Caco-2 (cell line): Measurements from ENCODE around the gene SDHB. TPM values are rescaled to one million over a fixed set of nuclear protein-coding genes. Genes with fewer than 3 reads are reported as not detected.
A peak's percentile ranks its signal among the peaks of the same experiment; 100 is the strongest.

Source experiments
- BruUV-seq: library from RNA; stranded (reverse); fragments of 400-500 nt; replicated peaks from 2 replicates; lab custom pipeline; 2021; lab: Mats Ljungman, UMichigan
- CTCF ChIA-PET: fragments of 300-600 bp; sonication (Branson Sonifier 250); formaldehyde crosslinking; loops from one replicate; lab custom pipeline; 2022; ENCODE audit warnings: antibody characterized with exemption; lab: Charles Lee
- POLR2A ChIA-PET: fragments of 300-600 bp; sonication (Branson Sonifier 250); formaldehyde crosslinking; loops from one replicate; lab custom pipeline; 2022; ENCODE audit warnings: antibody characterized with exemption; lab: Charles Lee
- DNase-seq, 2 experiments: peaks; one replicate each; pipeline versions ENCODE4 v3.0.0 to v3.0.0-alpha.2; 2020 to 2022
- H3K27me3 ChIP-seq: replicated peaks from 2 replicates; pipeline ENCODE4 v1.6.0; 2011; ENCODE audit warnings: low read length; ENCODE audit not compliant: control insufficient read depth, insufficient read depth
- H3K36me3 ChIP-seq: 2 replicates; pipeline ENCODE4 v1.5.1; 2011; ENCODE audit warnings: low read length; ENCODE audit not compliant: control insufficient read depth, insufficient read depth
- H3K4me1 ChIP-seq: fragments of 250-450 bp; sonication (Bioruptor Pico); 2 replicates; pipeline ENCODE4 v1.5.1; 2020; ENCODE audit warnings: mild to moderate bottlenecking
- H3K4me3 ChIP-seq: 2 replicates; pipeline ENCODE4 v1.5.1; 2011; ENCODE audit warnings: low read depth, mild to moderate bottlenecking, control low read depth, low read length
- H3K9me3 ChIP-seq: fragments of 250-450 bp; sonication (Bioruptor Pico); 2 replicates; pipeline ENCODE4 v1.5.1; 2020; ENCODE audit warnings: mild to moderate bottlenecking, moderate library complexity
- H3K27ac Mint-ChIP-seq: one replicate; pipeline ENCODE4 v1.8.0; 2022; ENCODE audit warnings: mixed read lengths; ENCODE audit not compliant: unreplicated experiment
- H3K27me3 Mint-ChIP-seq: one replicate; pipeline ENCODE4 v1.8.0; 2022; ENCODE audit warnings: mixed read lengths; ENCODE audit not compliant: insufficient read depth, unreplicated experiment
- H3K36me3 Mint-ChIP-seq: one replicate; pipeline ENCODE4 v1.8.0; 2022; ENCODE audit warnings: mild to moderate bottlenecking, mixed read lengths; ENCODE audit not compliant: insufficient read depth, unreplicated experiment
- H3K4me1 Mint-ChIP-seq: one replicate; pipeline ENCODE4 v1.8.0; 2022; ENCODE audit warnings: low read depth, mixed read lengths; ENCODE audit not compliant: unreplicated experiment
- H3K4me3 Mint-ChIP-seq: one replicate; pipeline ENCODE4 v1.8.0; 2022; ENCODE audit warnings: mild to moderate bottlenecking, moderate library complexity, mixed read lengths; ENCODE audit not compliant: unreplicated experiment
- H3K9me3 Mint-ChIP-seq: one replicate; pipeline ENCODE4 v1.8.0; 2022; ENCODE audit warnings: mixed read lengths; ENCODE audit not compliant: unreplicated experiment
- CTCF ChIP-seq, 2 experiments: fragments of 200-600 bp in 1 of 2; IDR thresholded peaks; 1 replicate in 1 of 2; 2 replicates in 1 of 2; pipeline versions ENCODE4 v1.5.1 to v1.8.0; 2011 to 2022; ENCODE audit warnings: antibody characterized with exemption in 1 of 2, control low read depth in 1 of 2, inconsistent platforms in 1 of 2, low read depth in 1 of 2, low read length in 1 of 2, mild to moderate bottlenecking in 1 of 2, moderate library complexity in 1 of 2; ENCODE audit not compliant: insufficient read depth in 1 of 2, severe bottlenecking in 1 of 2, unreplicated experiment in 1 of 2
- intact Hi-C: fragments of 100-400 bp; cut with micrococcal nuclease; formaldehyde crosslinking; loops from one replicate; pipeline ENCODE4 v1.10.0; 2022; ENCODE audit not compliant: unreplicated experiment
- total RNA-seq: library from RNA; stranded (reverse); gene quantifications from 2 replicates; pipeline ENCODE4 v1.2.3, GENCODE V29; 2022

Gene SDHB
- total RNA-seq, 1 experiment from 2014 or later: 91.5 TPM

GRCh38 chr1:16986113-16986512, 67.7 kb downstream of the SDHB start:
- no TSS peak for BruUV-seq
- Mint-ChIP-seq H3K27ac (no peak overlapping the region), H3K4me3 (no peak overlapping the region), H3K27me3 (no peaks in the 10 kb centered on the region), H3K9me3 (no peaks in the 10 kb centered on the region), H3K4me1 (peaks cover 13% of the 10 kb centered on the region), H3K36me3 (peaks cover 7% of the 10 kb centered on the region)
- Histone ChIP-seq H3K9me3 (no peaks in the 10 kb centered on the region), H3K36me3 (no peaks in the 10 kb centered on the region), H3K4me3 (no peak overlapping the region), H3K27me3 (no peaks in the 10 kb centered on the region), H3K4me1 (no peaks in the 10 kb centered on the region)
- no peak for TF ChIP-seq CTCF (IDR thresholded peaks at IDR 0.05; ENCODE audit: insufficient read depth in 1 of 2, low read depth in 1 of 2, low read length in 1 of 2, severe bottlenecking in 1 of 2, unreplicated experiment in 1 of 2)
- intact Hi-C loops: no loop called here
- ChIA-PET CTCF (no interaction called here), POLR2A (no interaction called here)
- DNase-seq: no peak

GRCh38 chr1:16984717-16985116, 69.1 kb downstream of the SDHB start:
- CTCF ChIA-PET: no interaction called here
- Mint-ChIP-seq H3K4me3 (no peak overlapping the region), H3K27ac (no peak overlapping the region), H3K9me3 (no peaks in the 10 kb centered on the region), H3K36me3 (peaks cover 7% of the 10 kb centered on the region), H3K4me1 (peaks cover 16% of the 10 kb centered on the region), H3K27me3 (no peaks in the 10 kb centered on the region)
- intact Hi-C loops: no loop called here
- no peak for DNase-seq
- BruUV-seq: no TSS peak
- Histone ChIP-seq H3K4me1 (no peaks in the 10 kb centered on the region), H3K9me3 (no peaks in the 10 kb centered on the region), H3K4me3 (no peak overlapping the region), H3K27me3 (no peaks in the 10 kb centered on the region), H3K36me3 (no peaks in the 10 kb centered on the region)
- no peak for TF ChIP-seq CTCF (IDR thresholded peaks at IDR 0.05; ENCODE audit: insufficient read depth in 1 of 2, low read depth in 1 of 2, low read length in 1 of 2, severe bottlenecking in 1 of 2, unreplicated experiment in 1 of 2)
- POLR2A ChIA-PET: no interaction called here

GRCh38 chr1:16983649-16984048, 70.2 kb downstream of the SDHB start:
- intact Hi-C loops: no loop called here
- no peaks in the 10 kb centered on the region for H3K9me3 Mint-ChIP-seq
- Histone ChIP-seq H3K4me3 (no peak overlapping the region), H3K4me1 (no peaks in the 10 kb centered on the region), H3K9me3 (no peaks in the 10 kb centered on the region), H3K27me3 (no peaks in the 10 kb centered on the region), H3K36me3 (no peaks in the 10 kb centered on the region)
- H3K36me3 Mint-ChIP-seq: no peaks in the 10 kb centered on the region
- CTCF ChIA-PET: no interaction called here
- H3K4me3 Mint-ChIP-seq: no peak overlapping the region
- H3K27me3 Mint-ChIP-seq: no peaks in the 10 kb centered on the region
- BruUV-seq: no TSS peak
- H3K4me1 Mint-ChIP-seq: peaks cover 16% of the 10 kb centered on the region
- H3K27ac Mint-ChIP-seq: peak overlapping the region; percentile 7
- no peak for TF ChIP-seq CTCF (IDR thresholded peaks at IDR 0.05; ENCODE audit: insufficient read depth in 1 of 2, low read depth in 1 of 2, low read length in 1 of 2, severe bottlenecking in 1 of 2, unreplicated experiment in 1 of 2)
- peak in 1 of 2 experiments; percentile 30 for DNase-seq
- POLR2A ChIA-PET: no interaction called here
